ENCODE results near the gene ING3.

ING3 gene

GRCh38 chr7:121017586-121017985 lies 67.0 kb downstream of the ING3 start:
- H3K36me3 ChIP-seq (ENCODE audit: control insufficient read depth, insufficient read depth, low read length) = no peaks in the 10 kb centered on the region
- no peaks in the 10 kb centered on the region for H3K27me3 ChIP-seq (ENCODE audit: control insufficient read depth, insufficient read depth, low read length)
- no peak overlapping the region for H3K4me2 ChIP-seq (ENCODE audit: low read length)
- H2AFZ ChIP-seq = no peak overlapping the region
- TF ChIP-seq CTCF (IDR thresholded peaks at IDR 0.05) = no peak
- H3K9ac ChIP-seq = no peak overlapping the region
- no peaks in the 10 kb centered on the region for H3K9me3 ChIP-seq (ENCODE audit: control insufficient read depth, low read length)
- no peaks in the 10 kb centered on the region for H3K79me2 ChIP-seq
- no peaks in the 10 kb centered on the region for H3K4me1 ChIP-seq
- no peak overlapping the region for H3K4me3 ChIP-seq (ENCODE audit: low read depth, low read length)
- no peak overlapping the region for H3K27ac ChIP-seq

DNA sequence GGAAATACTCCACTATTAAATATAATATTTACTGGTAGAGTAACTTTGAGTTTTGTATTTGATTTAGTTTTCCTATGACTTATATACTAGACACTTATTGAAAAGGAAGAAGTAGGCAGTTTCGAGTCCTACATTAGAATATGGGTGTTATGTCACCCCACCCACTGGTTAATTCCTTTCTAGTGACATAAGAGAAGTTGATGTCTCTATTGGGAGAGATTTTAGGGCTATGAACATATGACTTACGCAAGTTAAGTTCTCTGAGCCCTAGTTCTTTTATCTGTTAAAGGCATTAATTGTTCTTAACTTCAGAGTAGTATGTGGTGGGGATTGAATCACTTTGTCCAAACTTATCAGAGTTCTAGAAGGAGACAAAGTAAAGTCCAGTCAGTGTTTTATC lies 68.4 kb downstream of the ING3 start:
- no peak for TF ChIP-seq CTCF (IDR thresholded peaks at IDR 0.05)
- Histone ChIP-seq H3K4me2 (ENCODE audit: low read length) (no peak overlapping the region), H3K79me2 (no peaks in the 10 kb centered on the region), H3K27me3 (ENCODE audit: control insufficient read depth, insufficient read depth, low read length) (no peaks in the 10 kb centered on the region), H3K27ac (no peak overlapping the region), H3K36me3 (ENCODE audit: control insufficient read depth, insufficient read depth, low read length) (no peaks in the 10 kb centered on the region), H3K4me1 (no peaks in the 10 kb centered on the region), H3K9ac (no peak overlapping the region), H2AFZ (no peak overlapping the region), H3K9me3 (ENCODE audit: control insufficient read depth, low read length) (no peaks in the 10 kb centered on the region), H3K4me3 (ENCODE audit: low read depth, low read length) (no peak overlapping the region)

- Histone ChIP-seq H3K79me2 (no peaks in the 10 kb centered on the region), H2AFZ (no peak overlapping the region), H3K4me3 (ENCODE audit: low read depth, low read length) (no peak overlapping the region), H3K27me3 (ENCODE audit: control insufficient read depth, insufficient read depth, low read length) (no peaks in the 10 kb centered on the region), H3K9ac (no peak overlapping the region), H3K27ac (no peak overlapping the region), H3K9me3 (ENCODE audit: control insufficient read depth, low read length) (no peaks in the 10 kb centered on the region), H3K36me3 (ENCODE audit: control insufficient read depth, insufficient read depth, low read length) (no peaks in the 10 kb centered on the region), H3K4me2 (ENCODE audit: low read length) (no peak overlapping the region), H3K4me1 (no peaks in the 10 kb centered on the region)
- TF ChIP-seq CTCF (IDR thresholded peaks at IDR 0.05) = no peak
Observed at GRCh38 chr7:121020249-121020988, 69.8 kb downstream of the ING3 start.

- H3K27me3 ChIP-seq (ENCODE audit: control insufficient read depth, insufficient read depth, low read length) = no peaks in the 10 kb centered on the region
- H3K9ac ChIP-seq = no peak overlapping the region
- no peaks in the 10 kb centered on the region for H3K79me2 ChIP-seq
- TF ChIP-seq CTCF (IDR thresholded peaks at IDR 0.05) = no peak
- H3K36me3 ChIP-seq (ENCODE audit: control insufficient read depth, insufficient read depth, low read length) = no peaks in the 10 kb centered on the region
- no peak overlapping the region for H3K4me3 ChIP-seq (ENCODE audit: low read depth, low read length)
- no peak overlapping the region for H3K4me2 ChIP-seq (ENCODE audit: low read length)
- no peak overlapping the region for H3K27ac ChIP-seq
- H3K4me1 ChIP-seq = no peaks in the 10 kb centered on the region
- no peaks in the 10 kb centered on the region for H3K9me3 ChIP-seq (ENCODE audit: control insufficient read depth, low read length)
- H2AFZ ChIP-seq = no peak overlapping the region
Observed at GRCh38 chr7:121020989-121021969, 70.7 kb downstream of the ING3 start.

All from parathyroid adenoma (tissue), 2 donors.